ENCODE measurements around the gene ITGB5.
A peak's percentile ranks its signal among the peaks of the same experiment; 100 is the strongest.

The ITGB5 gene

DNA sequence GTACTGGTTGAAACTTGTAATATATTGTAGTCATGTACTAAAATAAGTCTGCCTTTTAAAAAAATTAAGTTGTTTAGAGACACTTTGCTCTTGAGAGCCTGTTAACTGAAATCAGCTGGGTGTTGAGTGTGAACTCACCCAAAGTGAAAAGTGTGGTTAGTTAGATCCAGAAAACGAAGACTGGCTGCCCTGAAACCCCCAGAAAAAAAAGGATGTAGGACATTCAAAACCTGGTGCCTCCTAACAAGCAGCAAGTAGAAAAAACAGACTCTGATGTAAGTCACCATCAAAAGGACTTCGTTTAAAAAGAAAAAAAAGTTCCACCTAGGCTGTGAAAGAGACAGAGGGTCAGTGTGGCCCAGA, 116.1 kb downstream of the ITGB5 start:
- TF ChIP-seq, protein P1, sequence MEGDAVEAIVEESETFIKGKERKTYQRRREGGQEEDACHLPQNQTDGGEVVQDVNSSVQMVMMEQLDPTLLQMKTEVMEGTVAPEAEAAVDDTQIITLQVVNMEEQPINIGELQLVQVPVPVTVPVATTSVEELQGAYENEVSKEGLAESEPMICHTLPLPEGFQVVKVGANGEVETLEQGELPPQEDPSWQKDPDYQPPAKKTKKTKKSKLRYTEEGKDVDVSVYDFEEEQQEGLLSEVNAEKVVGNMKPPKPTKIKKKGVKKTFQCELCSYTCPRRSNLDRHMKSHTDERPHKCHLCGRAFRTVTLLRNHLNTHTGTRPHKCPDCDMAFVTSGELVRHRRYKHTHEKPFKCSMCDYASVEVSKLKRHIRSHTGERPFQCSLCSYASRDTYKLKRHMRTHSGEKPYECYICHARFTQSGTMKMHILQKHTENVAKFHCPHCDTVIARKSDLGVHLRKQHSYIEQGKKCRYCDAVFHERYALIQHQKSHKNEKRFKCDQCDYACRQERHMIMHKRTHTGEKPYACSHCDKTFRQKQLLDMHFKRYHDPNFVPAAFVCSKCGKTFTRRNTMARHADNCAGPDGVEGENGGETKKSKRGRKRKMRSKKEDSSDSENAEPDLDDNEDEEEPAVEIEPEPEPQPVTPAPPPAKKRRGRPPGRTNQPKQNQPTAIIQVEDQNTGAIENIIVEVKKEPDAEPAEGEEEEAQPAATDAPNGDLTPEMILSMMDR (IDR thresholded peaks at IDR 0.05; ENCODE audit: low read depth, low read length): no peak
- no peak for DNase-seq (ENCODE audit: low read depth in 2 of 2)
- no peak overlapping the region for H3K4me3 ChIP-seq (replicated peaks in 1 of 2; ENCODE audit: low read depth in 2 of 2, low read length in 2 of 2)

DNA sequence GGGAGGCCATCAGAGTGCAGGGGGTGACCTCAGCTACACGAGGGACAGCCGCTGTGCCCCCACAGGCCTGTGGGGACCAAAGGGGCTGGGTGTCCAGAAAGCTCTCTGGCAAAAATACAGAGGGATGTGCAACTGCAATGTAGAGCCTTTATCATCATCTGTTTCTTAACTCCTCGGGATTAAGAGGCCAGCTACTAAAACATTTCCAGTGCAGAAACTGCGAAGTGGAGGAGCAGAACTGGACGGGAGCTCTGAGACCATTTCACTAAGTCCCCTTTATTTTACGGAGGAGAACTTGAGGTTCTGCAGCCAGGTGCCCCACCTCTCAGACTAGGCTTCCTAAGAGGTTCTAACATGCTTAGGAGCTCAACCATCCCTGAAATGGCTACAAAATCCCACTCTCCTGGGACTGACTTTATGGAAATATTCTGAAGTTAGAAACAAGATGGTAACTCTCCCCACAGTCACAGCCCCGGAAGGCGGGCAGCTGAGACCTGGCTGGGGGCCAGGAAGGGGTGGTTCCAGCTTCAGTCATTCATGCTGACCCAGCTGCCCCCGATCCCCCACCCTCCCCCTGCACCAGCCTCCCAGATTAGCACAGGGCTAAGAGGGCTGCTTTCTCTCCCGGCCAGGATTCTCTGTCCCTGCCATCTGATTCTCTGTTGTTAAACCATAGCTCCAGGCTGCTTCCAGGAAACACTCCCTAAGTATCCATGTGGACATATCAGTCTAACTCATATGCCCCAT, 116.7 kb downstream of the ITGB5 start:
- TF ChIP-seq, protein P1 (IDR thresholded peaks at IDR 0.05; ENCODE audit: low read depth, low read length): no peak
- peak; percentile 35 to 47 for DNase-seq (ENCODE audit: low read depth in 2 of 2)
- H3K4me3 ChIP-seq (replicated peaks in 1 of 2; ENCODE audit: low read depth in 2 of 2, low read length in 2 of 2): no peak overlapping the region

DNA sequence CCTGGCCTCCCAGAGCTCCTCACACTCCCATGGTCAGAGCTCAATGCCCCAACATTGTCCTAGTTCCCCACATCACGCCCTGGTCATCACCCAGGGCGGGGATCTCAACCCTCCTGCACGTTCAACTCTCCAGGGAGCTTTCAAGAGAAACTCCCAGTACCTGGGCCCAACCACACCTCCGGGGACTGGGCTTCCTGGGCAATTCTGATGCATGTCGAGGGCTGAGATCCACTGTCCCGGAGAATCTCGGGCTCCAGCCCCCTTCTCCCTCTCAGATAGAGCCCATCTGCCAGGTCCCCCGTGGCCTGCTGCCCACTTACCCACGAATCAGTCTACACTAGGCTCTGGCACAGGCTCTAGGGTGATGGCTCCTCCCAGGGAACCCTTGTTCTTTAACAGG, 117.7 kb downstream of the ITGB5 start:
- TF ChIP-seq, protein P1 (IDR thresholded peaks at IDR 0.05; ENCODE audit: low read depth, low read length): no peak
- DNase-seq (ENCODE audit: low read depth in 2 of 2): no peak
- no peak overlapping the region for H3K4me3 ChIP-seq (replicated peaks in 1 of 2; ENCODE audit: low read depth in 2 of 2, low read length in 2 of 2)

DNA sequence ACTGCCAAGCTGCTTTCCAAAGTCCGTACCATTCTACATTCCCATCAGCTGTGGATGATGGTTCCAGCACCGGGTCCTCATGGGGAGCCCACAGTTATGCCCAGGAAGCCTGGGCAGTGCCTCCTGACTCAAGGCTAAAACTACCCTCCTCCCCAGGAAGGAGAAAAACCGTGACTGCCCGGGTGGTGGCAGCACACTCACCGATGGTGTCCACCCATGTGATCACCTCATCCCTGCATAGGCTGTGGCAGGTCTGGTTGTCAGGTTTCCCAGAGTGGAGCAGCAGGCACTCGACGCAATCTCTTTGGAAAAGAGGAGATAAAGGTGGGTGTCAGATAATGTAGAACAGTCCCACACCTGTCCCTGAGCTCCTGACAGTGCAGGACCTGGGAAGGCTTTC, 118.4 kb downstream of the ITGB5 start:
- TF ChIP-seq, protein P1 (IDR thresholded peaks at IDR 0.05; ENCODE audit: low read depth, low read length): peak; percentile 28
- H3K4me3 ChIP-seq (replicated peaks in 1 of 2; ENCODE audit: low read depth in 2 of 2, low read length in 2 of 2): no peak overlapping the region
- no peak for DNase-seq (ENCODE audit: low read depth in 2 of 2)

DNA sequence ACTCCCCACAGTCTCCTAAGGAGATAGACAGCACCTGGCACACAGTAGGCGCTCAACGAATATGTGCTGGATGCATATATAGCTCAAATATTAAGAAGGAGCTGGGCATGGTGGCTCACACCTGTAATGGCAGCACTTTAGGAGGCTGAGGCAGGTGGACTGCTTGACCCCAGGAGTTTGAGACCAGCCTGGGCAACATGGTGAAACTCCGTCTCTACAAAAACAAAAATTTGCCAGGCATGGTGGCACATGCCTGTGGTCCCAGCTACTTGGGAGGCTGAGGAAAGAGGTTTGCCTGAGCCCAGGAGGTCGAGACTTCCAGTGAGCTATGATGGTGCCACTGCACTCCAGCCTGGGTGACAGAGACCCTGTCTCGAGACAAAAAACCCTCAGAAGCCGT, 119.5 kb downstream of the ITGB5 start:
- no peak for DNase-seq (ENCODE audit: low read depth in 2 of 2)
- no peak overlapping the region for H3K4me3 ChIP-seq (replicated peaks in 1 of 2; ENCODE audit: low read depth in 2 of 2, low read length in 2 of 2)
- TF ChIP-seq, protein P1 (IDR thresholded peaks at IDR 0.05; ENCODE audit: low read depth, low read length): no peak

DNA sequence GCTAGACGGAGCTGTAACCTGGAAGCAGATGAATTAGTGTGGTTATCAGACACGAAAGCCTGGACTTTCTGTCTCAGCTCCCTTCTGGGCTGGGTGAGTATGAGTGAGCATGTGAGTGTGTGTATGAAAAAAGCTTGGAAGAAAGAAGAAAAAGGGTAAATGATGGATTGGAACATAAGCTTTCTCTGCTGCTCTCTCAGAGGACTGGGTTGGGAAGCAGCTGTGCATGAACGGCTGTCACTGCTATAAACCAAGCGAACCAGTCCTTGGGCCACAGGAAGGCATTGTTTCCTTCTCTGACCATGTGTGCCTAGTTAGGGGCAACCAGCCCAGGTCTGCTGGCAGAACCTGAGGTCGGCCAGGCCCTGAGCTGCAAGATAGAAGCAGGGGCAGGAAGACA, 119.9 kb downstream of the ITGB5 start:
- H3K4me3 ChIP-seq (replicated peaks in 1 of 2; ENCODE audit: low read depth in 2 of 2, low read length in 2 of 2): no peak overlapping the region
- TF ChIP-seq, protein P1 (IDR thresholded peaks at IDR 0.05; ENCODE audit: low read depth, low read length): no peak
- no peak for DNase-seq (ENCODE audit: low read depth in 2 of 2)

Data from cardiac fibroblast (primary cell).